GM23338 (cell line): ENCODE measurements around the gene CSNK2B. TPM values are rescaled to one million over a fixed set of nuclear protein-coding genes. Genes with fewer than 3 reads are reported as not detected.

ENCODE experiments used
- ATAC-seq: fragments of 200-7000 bp; cut with Tn5 transposase; 3 replicates; pipeline ENCODE4 v1.9.1; 2020
- DNase-seq: peaks from one replicate; pipeline ENCODE4 v3.0.0-alpha.2; 2015; ENCODE audit warnings: low spot score
- H2AFZ ChIP-seq: fragments of 200-600 bp; sonication (generic); 2 replicates; pipeline ENCODE4 v1.8.0; 2016; ENCODE audit warnings: antibody characterized with exemption, mild to moderate bottlenecking, moderate library complexity
- H3F3A ChIP-seq: fragments of 200-600 bp; sonication (generic); replicated peaks from 2 replicates; pipeline ENCODE4 v1.8.0; 2017; ENCODE audit warnings: antibody characterized with exemption, mixed run types, low read depth
- H3K27ac ChIP-seq: fragments of 200-600 bp; sonication (generic); 2 replicates; pipeline ENCODE4 v1.6.1; 2016; ENCODE audit warnings: low read depth
- H3K27me3 ChIP-seq: fragments of 200-600 bp; sonication (generic); 2 replicates; pipeline ENCODE4 v1.8.0; 2016; ENCODE audit warnings: mild to moderate bottlenecking, mixed run types, moderate library complexity; ENCODE audit not compliant: insufficient read depth
- H3K36me3 ChIP-seq: fragments of 200-600 bp; sonication (generic); 2 replicates; pipeline ENCODE4 v1.8.0; 2016; ENCODE audit warnings: mild to moderate bottlenecking; ENCODE audit not compliant: insufficient read depth
- H3K4me1 ChIP-seq: fragments of 200-600 bp; sonication (generic); 2 replicates; pipeline ENCODE4 v1.8.0; 2016; ENCODE audit warnings: mild to moderate bottlenecking, moderate library complexity; ENCODE audit not compliant: insufficient read depth
- H3K4me2 ChIP-seq: fragments of 200-600 bp; sonication (generic); 2 replicates; pipeline ENCODE4 v1.7.1; 2017; ENCODE audit warnings: mixed run types
- H3K4me3 ChIP-seq: fragments of 200-600 bp; sonication (generic); 2 replicates; pipeline ENCODE4 v1.6.1; 2016; ENCODE audit warnings: mixed run types
- H3K79me2 ChIP-seq: fragments of 200-600 bp; sonication (generic); replicated peaks from 2 replicates; pipeline ENCODE4 v1.8.0; 2017; ENCODE audit warnings: mild to moderate bottlenecking; ENCODE audit not compliant: insufficient read depth
- H3K9me2 ChIP-seq: fragments of 200-600 bp; sonication (generic); 2 replicates; pipeline ENCODE4 v1.8.0; 2017; ENCODE audit not compliant: insufficient read depth
- H4K20me1 ChIP-seq: fragments of 200-600 bp; sonication (generic); replicated peaks from 2 replicates; pipeline ENCODE4 v1.8.0; 2017; ENCODE audit warnings: mild to moderate bottlenecking; ENCODE audit not compliant: insufficient read depth
- H3K27ac Mint-ChIP-seq: 2 replicates; pipeline ENCODE4 v1.8.0; 2020; ENCODE audit warnings: inconsistent platforms, mild to moderate bottlenecking, moderate library complexity, mixed read lengths
- H3K27me3 Mint-ChIP-seq: 3 replicates; pipeline ENCODE4 v1.8.0; 2022; ENCODE audit warnings: low read depth, mild to moderate bottlenecking, moderate library complexity, mixed read lengths, inconsistent platforms; ENCODE audit not compliant: insufficient read depth, poor library complexity
- H3K36me3 Mint-ChIP-seq: 3 replicates; pipeline ENCODE4 v1.8.0; 2021; ENCODE audit warnings: low read depth, mild to moderate bottlenecking, inconsistent platforms, moderate library complexity, mixed read lengths
- H3K4me1 Mint-ChIP-seq: 3 replicates; pipeline ENCODE4 v1.8.0; 2020; ENCODE audit warnings: mild to moderate bottlenecking, inconsistent platforms, mixed read lengths
- H3K4me3 Mint-ChIP-seq: 3 replicates; pipeline ENCODE4 v1.8.0; 2021; ENCODE audit warnings: moderate library complexity, mild to moderate bottlenecking, inconsistent platforms, mixed read lengths
- H3K9me3 Mint-ChIP-seq: 3 replicates; pipeline ENCODE4 v1.8.0; 2020; ENCODE audit warnings: moderate library complexity, mild to moderate bottlenecking, inconsistent platforms, mixed read lengths
- CREB1 ChIP-seq: fragments of 250-450 bp; sonication (Bioruptor Pico); IDR thresholded peaks from 2 replicates; pipeline ENCODE4 v1.5.0; 2020; ENCODE audit warnings: low read depth, mild to moderate bottlenecking, moderate library complexity
- CTCF ChIP-seq, 2 experiments: fragments of 200-600 bp in 1 of 2; sonication (generic) in 1 of 2; conservative IDR thresholded peaks; 2 replicates each; pipeline versions ENCODE4 v1.5.1 to v1.6.1; 2016 to 2017; ENCODE audit warnings: antibody characterized with exemption in 2 of 2, low read depth in 2 of 2, mild to moderate bottlenecking in 2 of 2, moderate library complexity in 1 of 2
- ETS1 ChIP-seq: IDR thresholded peaks from 2 replicates; pipeline ENCODE4 v1.6.1; 2016; ENCODE audit warnings: antibody characterized with exemption
- EZH2 ChIP-seq: fragments of 200-600 bp; sonication (generic); IDR thresholded peaks from one replicate; pipeline ENCODE4 v1.8.0; 2017; ENCODE audit warnings: antibody characterized with exemption, mild to moderate bottlenecking, low read depth; ENCODE audit not compliant: unreplicated experiment
- EZH2phosphoT487 ChIP-seq: fragments of 200-600 bp; sonication (generic); IDR thresholded peaks from one replicate; pipeline ENCODE4 v1.8.1; 2018; ENCODE audit warnings: antibody characterized with exemption; ENCODE audit not compliant: unreplicated experiment
- JUNB ChIP-seq: IDR thresholded peaks from one replicate; pipeline ENCODE4 v1.6.1; 2016; ENCODE audit warnings: antibody characterized with exemption; ENCODE audit not compliant: unreplicated experiment
- NANOG ChIP-seq: IDR thresholded peaks from 2 replicates; pipeline ENCODE4 v1.6.1; 2016; ENCODE audit warnings: antibody characterized with exemption, borderline replicate concordance
- POLR2AphosphoS5 ChIP-seq: IDR thresholded peaks from 2 replicates; pipeline ENCODE4 v1.6.1; 2016; ENCODE audit warnings: antibody characterized with exemption, low read depth
- REST ChIP-seq: IDR thresholded peaks from one replicate; pipeline ENCODE4 v1.6.1; 2018; ENCODE audit warnings: antibody characterized with exemption; ENCODE audit not compliant: unreplicated experiment
- STAT1 ChIP-seq: IDR thresholded peaks from one replicate; pipeline ENCODE4 v1.6.1; 2016; ENCODE audit warnings: antibody characterized with exemption; ENCODE audit not compliant: unreplicated experiment
- ZNF114 ChIP-seq: fragments of 250-450 bp; sonication (Bioruptor Pico); IDR thresholded peaks from 2 replicates; pipeline ENCODE4 v1.5.0; 2020; ENCODE audit warnings: mild to moderate bottlenecking, moderate library complexity
- ZNF331 ChIP-seq: fragments of 250-450 bp; sonication (Bioruptor Pico); IDR thresholded peaks from 2 replicates; pipeline ENCODE4 v1.5.0; 2020; ENCODE audit warnings: low read depth, mild to moderate bottlenecking, moderate library complexity
- ZNF462 ChIP-seq: fragments of 250-450 bp; sonication (Bioruptor Pico); IDR thresholded peaks from 2 replicates; pipeline ENCODE4 v1.5.0; 2020; ENCODE audit warnings: mild to moderate bottlenecking, moderate library complexity
- polyA plus RNA-seq: library from polyadenylated mRNA; unstranded; fragments of >200 nt; fragmentation: Nextera tagmentation; extraction: Ambion mirVana; gene quantifications from 2 replicates; pipeline ENCODE4 v1.2.1, GENCODE V29; 2016
- total RNA-seq: library from RNA; depleted of rRNA; stranded (reverse); fragments of >200 nt; shearing (Covaris generic); gene quantifications from 2 replicates; pipeline ENCODE4 v1.2.3, GENCODE V29; 2014

The CSNK2B gene
- total and polyA plus RNA-seq, 2 experiments from 2014 or later, result 260 to 271 TPM

GRCh38 chr6:31713465-31713864 lies 47.6 kb downstream of the CSNK2B start:
- TF ChIP-seq NANOG, result no peak
- no peak for TF ChIP-seq CTCF (conservative IDR thresholded peaks at IDR 0.05; ENCODE audit: low read depth in 2 of 2)
- TF ChIP-seq CREB1 (CRISPR knock-in tag), result no peak
- no peak for TF ChIP-seq ZNF331 (CRISPR knock-in tag)
- no peak for TF ChIP-seq REST
- no peak for TF ChIP-seq ZNF114 (CRISPR knock-in tag)
- no peak for TF ChIP-seq STAT1
- TF ChIP-seq POLR2AphosphoS5, result no peak
- no peak for TF ChIP-seq EZH2phosphoT487
- TF ChIP-seq EZH2, result no peak
- no peak for TF ChIP-seq ZNF462 (CRISPR knock-in tag)
- no peak for TF ChIP-seq JUNB
- TF ChIP-seq ETS1, result no peak
- Histone ChIP-seq H3K4me1 (peaks cover 29% of the 10 kb centered on the region), H3K36me3 (no peaks in the 10 kb centered on the region), H2AFZ (peak overlapping the region; percentile 100), H4K20me1 (no peaks in the 10 kb centered on the region), H3K4me2 (peak overlapping the region; percentile 71), H3K27ac (no peak overlapping the region), H3F3A (no peaks in the 10 kb centered on the region), H3K79me2 (no peaks in the 10 kb centered on the region), H3K27me3 (no peaks in the 10 kb centered on the region), H3K4me3 (peak overlapping the region; percentile 14; the same call in 1 of the 2 replicates), H3K9me2 (no peaks in the 10 kb centered on the region)
- peaks cover 14% of the 10 kb centered on the region for H3K27me3 Mint-ChIP-seq
- no peak for DNase-seq
- H3K4me1 Mint-ChIP-seq, result peaks cover 38% of the 10 kb centered on the region
- no peaks in the 10 kb centered on the region; the same call in 2 of the 3 replicates for H3K36me3 Mint-ChIP-seq
- no peak for ATAC-seq
- no peak overlapping the region for H3K27ac Mint-ChIP-seq
- no peak overlapping the region; the same call in 2 of the 3 replicates for H3K4me3 Mint-ChIP-seq
- no peaks in the 10 kb centered on the region for H3K9me3 Mint-ChIP-seq
